ENCODE measurements around the gene DLX3.
"Not testable (repeated sequence)": the region's sequence is repeated elsewhere in the genome, so short reads cannot be mapped to it uniquely, and the experiment has no call there.

Gene DLX3

DNA sequence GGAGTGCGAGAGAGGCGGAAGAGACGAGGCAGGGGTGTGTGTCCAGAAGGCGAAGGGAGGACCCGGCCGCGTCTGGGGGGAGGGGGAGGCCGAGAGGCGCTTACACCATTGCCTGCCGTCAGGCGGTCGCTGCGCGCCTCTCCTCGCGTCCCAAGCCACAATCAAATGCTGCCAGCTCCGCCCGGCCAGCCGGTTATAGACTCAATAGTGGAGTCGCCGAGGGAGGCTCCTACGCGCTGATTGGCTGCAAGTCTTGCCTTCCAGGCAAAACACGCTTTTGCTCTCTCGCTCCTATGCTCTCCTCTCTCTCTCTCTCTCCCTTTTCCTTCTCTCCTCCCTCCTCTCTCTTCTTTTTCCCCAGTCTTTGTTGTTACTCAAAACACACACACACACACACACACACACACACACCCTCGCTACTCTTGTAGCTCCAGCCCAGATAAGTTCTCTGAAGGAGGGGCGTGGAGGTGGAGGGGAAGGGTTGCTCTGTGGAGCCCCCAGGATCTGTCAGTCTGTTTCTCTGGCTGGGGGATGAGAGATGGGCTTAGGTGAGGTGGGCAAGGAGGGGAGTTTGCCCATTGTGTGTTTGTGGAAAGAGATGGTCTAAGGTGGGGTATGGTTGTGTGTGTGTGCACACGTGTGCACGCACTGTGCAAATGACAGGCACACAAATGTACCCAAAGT is at the start of gene DLX3:
TSS of gene DLX3 (minus strand) at position 170 of the 684 bp plus-strand sequence. CDS start 226 bp downstream, outside the sequence.
- peak in 1 of 2 donors; percentile 46 for DNase-seq

- no peak for DNase-seq
Measured at GRCh38 chr17:50044483-50044882, 49.5 kb upstream of the DLX3 start.

DNA sequence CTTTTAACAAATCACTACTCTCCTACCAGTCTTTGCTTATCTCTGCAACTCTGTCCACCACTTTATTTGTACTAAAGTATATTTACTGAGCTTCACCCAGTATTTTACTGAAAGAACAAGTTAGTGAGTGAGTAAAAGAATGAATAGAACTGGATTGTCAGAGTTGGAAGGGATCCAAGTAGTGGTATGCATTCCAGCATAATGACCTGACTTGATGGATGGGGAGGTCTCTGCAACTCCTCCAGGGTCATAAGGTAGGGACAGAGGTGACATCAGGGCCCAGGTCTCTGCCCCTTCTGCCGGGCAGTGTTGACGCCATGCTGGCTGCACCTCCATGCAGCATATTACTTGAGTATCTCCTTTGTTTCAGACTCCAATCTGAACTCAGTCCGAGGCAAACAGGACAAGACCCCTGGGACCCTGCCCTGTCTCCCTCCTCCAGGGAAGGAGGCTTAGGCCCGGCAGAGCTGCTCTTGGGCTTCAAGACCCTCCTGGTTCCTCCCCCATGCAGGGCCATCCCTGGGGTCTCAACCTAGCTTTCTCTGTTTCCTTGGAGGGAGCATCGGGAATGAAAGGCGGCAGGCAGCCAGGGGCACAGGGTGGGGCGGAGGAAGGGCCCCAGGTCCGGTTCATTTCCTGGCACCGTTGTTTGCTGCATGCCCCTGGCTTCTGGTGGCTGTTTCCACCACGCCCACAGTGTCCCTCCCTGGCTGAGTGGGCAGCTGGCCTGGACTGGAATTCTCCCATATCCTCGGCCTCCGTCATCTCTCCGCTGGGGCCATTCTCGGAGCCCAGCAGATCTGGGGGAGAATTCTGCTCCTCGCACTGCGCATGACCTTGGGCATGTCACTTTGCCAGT is 48.5 kb upstream of the DLX3 start:
- no peak for DNase-seq

- DNase-seq = no peak
Measured at GRCh38 chr17:50042211-50042610, 47.2 kb upstream of the DLX3 start.

DNA sequence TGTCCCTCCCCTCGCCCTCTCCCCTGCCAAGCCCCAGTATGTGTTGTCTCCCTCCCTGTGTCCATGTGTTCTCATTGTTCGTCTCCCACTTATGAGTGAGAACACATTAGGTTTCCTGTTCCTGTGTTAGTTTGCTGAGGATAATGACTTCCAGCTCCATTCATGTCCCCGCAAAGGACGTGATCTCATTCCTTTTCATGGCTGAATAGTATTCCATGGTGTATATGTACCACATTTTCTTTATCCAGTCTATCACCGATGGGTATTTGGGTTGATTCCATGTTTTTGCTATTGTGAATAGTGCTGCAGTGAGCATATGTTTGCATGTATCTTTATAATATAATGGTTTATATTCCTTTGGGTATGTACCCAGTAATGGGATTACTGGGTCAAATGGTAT is 45.5 kb upstream of the DLX3 start:
- DNase-seq = not testable (repeated sequence)

DNA sequence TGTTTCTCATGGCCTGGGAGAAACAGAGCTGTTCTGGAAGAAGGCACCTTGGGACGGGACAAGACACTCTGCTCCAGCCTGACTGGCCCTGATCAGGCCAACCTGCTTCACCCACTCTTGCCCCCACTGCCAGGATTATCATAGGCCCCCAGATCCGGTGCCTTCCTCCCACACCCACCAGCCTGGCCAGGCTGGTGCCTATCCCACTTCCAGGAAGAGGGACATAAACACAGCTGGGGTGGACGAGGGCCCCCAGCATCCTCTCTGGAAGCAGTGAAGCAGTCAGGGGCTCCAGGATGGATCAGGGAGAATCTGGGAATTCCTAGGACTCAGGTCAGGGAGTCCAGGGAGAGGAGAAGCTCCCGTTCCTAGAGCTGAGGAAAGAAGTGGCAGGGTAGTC is 44.0 kb upstream of the DLX3 start:
- DNase-seq = no peak

DNA sequence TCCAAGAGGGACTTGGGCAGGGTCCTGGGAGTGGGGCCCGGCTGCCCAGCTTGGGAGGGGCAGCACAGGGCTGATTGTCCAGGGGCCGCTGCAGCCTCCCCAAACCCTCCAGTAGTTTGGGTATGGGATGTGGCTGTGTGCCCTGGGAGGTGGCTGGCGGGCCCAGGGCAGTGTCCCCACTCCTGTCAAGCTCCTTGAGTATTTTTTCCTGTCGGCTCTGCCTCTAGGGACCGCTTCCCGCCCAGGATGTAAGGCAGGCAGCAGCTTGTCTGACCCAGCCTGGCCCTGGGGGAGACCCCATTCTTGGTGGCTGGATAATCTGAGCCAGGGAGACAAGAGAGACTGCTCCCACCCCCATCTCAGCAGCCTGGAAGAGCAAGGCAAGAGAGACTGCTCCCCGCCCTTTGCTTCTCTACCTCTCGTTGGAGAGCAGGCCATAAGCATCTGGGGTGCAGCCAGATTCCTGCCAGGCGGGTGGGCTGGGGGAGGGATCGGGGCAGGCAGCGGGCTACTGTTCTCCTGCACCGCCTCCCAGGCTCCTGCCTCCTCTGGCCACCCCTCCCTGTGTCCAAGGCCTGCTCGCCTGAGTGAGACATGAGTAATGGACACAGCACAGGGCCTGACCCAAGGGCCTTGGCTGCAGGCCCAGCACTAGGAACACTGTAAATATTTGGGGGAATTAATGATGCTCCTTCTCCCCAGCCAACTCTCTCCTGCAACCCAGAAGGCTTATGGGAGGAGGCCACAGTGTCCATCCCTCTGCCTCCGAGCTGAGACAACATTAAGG is 42.5 kb upstream of the DLX3 start:
- DNase-seq = no peak

- no peak for DNase-seq
Measured at GRCh38 chr17:50036455-50037261, 41.6 kb upstream of the DLX3 start.

DNA sequence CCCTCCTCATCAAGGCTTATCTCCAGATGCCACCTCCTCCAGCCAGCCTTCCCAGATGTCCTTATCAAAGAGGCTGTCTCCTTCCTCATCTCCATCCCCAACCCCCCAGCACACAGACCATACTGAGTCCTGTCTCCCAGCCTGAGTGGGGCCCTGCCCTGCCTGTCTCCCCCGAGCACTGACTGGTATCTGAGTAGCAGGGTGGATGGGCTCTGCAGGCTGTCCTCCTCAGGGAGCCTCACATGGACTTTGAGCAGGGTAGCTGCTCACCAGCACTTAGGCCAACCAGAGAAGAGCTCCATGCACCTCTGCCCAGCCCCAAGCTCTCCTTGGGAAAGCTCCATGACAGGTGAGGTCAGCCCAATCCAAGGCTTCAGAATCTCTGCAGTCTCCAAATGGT is 40.9 kb upstream of the DLX3 start:
- no peak for DNase-seq

- DNase-seq = no peak
Measured at GRCh38 chr17:50035421-50035879, 40.4 kb upstream of the DLX3 start.

- no peak for DNase-seq
Measured at GRCh38 chr17:50034498-50035364, 39.7 kb upstream of the DLX3 start.

DNA sequence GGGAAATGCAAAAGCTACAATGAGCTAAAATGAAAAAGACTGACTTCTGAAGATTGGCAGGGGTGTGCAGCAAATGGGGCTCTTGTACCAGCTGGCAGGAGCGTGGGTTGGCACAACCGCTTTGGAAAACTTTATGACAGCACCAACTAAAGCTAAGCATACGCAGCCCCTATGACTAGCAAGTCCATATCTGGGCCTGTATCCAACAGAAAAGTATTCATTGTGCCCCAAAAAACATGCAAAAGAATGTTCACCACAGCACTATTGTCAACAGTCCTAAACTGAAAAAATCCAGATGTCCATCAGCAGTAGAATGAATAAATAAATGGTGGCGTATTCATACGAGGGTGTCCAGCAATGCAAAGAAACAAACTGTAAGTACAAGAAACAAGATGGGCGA is 38.3 kb upstream of the DLX3 start:
- no peak for DNase-seq

DNA sequence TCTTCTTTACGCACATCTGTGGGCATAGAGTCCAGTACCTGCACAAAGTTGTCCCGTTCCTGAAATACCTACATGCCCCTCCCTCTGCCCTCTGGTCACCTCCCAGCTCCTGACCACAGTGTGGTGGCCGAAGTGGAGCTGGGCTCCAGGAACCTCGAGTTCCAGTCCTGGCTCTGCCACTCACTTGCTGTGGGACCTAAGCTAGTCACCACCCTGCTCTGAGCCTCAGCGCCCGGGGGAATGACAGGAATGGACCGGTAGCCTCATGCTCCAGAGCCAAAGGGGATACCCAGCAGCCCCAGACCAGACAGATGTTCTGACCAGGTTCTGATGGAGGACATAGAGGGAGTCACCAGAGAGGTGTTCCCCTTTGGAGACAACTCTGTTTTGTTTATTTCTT is 34.2 kb upstream of the DLX3 start:
- DNase-seq = no peak

- DNase-seq = no peak
Measured at GRCh38 chr17:50028736-50029120, 33.7 kb upstream of the DLX3 start.

GRCh38 chr17:50027881-50028735 is 33.1 kb upstream of the DLX3 start:
- no peak for DNase-seq

DNA sequence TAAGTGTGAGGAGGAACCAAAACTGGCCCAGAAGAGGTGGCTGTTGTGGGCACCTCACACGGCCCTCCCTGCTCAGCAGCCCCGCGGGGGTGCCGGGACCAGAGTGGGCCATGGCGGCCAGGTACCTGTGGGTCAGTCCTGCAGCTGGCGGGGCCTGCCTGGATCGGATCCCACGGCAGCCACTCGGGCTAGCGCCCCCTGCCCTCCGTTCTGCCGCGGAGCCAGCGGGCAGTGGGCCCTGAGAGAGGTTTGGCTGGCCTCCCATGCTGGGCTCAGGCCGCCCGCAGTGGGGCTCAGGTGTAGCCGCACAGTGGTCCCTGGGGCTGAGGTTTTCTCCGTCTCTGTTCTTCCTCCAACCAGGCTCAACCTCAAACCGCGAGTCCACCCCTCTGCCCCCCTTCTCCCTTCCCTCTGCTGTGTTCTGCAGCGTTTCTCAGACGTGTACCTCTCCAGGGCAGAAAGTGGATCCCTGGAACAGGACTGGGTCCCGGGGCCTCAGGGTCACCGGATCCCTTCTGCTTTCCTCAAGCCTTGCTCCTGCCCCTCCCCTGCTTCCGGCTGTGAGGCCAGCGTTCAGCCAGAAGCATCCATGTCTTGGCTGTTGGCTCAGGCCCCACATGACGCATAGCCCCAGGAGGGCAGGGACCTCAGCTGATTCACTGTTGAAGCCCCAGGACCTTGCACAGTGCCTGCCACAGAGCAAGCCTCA is 32.3 kb upstream of the DLX3 start:
- no peak for DNase-seq

- peak; percentile 87 to 89 for DNase-seq
Measured at GRCh38 chr17:50026837-50027171, 31.8 kb upstream of the DLX3 start.

DNA sequence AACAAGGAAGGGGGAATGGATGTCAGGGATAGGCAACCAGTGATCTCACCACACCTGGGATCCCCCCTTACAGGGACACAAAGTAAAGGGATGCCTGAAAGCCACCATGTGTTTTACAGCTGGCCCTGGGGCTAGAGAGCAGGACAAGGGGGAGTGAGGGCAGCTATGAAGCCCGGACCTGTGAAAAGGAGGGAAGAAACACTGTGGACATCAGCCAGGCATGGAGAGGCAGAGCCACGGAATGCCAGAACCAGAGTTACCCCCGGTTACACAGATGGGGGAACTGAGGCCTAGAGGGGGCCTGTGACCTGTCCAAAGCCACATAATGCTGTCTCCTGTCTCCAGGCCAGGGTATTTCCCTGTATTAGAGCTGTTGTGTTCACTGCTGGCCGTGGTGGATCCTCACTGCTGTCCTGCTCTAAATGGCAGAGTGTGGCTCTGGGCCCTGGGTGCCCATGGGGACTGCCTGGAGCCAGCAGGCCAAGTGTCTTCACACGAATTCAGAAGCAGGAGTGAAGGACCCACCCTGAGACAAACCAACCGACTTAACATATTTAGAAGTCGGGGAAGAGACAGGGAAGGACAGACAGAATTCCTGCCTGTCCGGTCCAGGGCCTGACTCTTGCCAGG is 31.1 kb upstream of the DLX3 start:
- DNase-seq = no peak

DNA sequence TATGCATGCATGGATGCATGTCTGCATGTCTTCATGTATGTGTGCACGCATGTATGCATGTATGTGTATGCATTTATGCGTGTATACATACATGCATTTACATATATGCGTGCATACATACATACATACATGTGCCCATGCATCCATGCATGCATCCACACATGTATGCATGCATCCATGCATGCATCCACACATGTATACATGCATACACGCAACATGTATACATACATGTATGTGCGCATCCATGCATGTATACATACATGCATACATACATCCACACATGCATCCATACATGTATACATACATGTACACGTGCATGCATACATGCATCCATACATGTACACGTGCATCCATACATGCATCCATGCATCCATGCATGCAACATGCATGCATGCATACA is 29.8 kb upstream of the DLX3 start:
- DNase-seq = no peak

- DNase-seq = no peak
Measured at GRCh38 chr17:50023520-50023919, 28.5 kb upstream of the DLX3 start.

Measured in stimulated activated CD4-positive, alpha-beta T cell treated with anti-CD3 and anti-CD28 coated beads, Interleukin-2, amount 100 ng/mL, for 24 hours (primary cell).